HG02623 (cell line): Measurements from ENCODE around the gene KAZALD1.

Source experiments
- ATAC-seq: cut with Tn5 transposase; IDR thresholded peaks from one replicate; pipeline ENCODE4 v1.9.1; 2021; ENCODE audit warnings: moderate library complexity; ENCODE audit not compliant: unreplicated experiment

Gene KAZALD1

DNA sequence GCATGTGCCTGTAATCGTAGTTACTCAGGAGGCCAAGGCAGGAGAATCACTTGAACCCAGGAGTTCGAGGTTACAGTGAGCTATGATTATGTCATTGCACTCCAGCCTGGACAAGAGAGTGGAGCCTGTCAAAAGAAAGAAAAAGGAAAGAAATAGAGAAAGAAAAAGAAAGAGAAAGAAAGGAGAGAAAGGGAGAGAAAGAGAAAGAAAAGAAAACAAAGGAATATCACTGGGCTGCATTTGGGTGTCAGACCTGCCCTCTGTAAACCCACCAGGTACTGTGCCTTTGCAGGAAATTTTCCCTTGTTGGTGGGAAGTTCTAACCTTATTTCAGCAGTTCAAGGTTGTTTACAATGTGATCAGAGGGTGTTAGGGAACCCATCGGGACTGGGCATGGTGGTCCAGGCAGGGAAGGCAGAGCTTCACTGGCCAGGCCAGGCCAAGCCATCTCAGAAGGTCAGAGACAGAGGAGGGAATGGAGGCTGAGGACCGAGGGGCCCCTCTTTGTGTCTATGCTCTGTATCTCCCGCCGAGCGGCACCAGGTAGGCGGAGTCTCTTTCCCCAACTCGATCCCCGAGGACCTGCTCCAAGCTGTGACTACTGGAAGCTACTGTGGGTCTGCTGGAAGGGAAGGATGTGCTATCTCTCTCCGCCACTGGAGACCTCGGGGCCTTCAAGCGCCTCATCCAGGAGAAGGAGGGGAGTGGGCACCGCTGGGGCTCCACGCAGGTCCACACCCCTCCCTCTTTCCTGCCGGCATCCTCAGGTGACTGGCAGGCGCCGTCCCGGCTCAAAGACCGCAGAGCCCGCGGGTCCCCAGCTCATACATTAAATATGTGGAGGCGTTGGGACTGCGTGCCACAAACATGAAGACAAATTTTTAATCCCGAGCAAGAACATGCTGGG, 15.2 kb upstream of the KAZALD1 start:
- no peak for ATAC-seq

DNA sequence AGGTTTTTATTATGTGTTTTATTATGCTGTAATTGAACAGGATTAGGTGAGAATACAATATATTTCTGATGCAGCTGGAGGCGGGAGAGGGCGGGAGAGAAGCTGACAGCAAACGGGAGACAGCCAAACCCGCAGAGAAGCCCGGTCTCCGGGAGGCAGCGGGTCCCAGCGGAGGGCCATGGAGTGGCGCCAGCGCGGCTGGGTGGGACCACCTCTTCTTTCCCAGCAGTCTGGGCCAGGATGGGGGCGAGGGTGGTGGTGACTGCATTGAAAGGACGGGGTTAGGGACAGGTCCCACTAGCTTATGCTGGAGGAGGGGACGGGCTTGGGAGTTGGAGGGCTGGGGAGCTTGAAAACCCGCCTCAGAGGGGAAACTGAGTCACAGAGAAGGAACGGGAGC, 14.5 kb upstream of the KAZALD1 start:
- ATAC-seq: no peak

DNA sequence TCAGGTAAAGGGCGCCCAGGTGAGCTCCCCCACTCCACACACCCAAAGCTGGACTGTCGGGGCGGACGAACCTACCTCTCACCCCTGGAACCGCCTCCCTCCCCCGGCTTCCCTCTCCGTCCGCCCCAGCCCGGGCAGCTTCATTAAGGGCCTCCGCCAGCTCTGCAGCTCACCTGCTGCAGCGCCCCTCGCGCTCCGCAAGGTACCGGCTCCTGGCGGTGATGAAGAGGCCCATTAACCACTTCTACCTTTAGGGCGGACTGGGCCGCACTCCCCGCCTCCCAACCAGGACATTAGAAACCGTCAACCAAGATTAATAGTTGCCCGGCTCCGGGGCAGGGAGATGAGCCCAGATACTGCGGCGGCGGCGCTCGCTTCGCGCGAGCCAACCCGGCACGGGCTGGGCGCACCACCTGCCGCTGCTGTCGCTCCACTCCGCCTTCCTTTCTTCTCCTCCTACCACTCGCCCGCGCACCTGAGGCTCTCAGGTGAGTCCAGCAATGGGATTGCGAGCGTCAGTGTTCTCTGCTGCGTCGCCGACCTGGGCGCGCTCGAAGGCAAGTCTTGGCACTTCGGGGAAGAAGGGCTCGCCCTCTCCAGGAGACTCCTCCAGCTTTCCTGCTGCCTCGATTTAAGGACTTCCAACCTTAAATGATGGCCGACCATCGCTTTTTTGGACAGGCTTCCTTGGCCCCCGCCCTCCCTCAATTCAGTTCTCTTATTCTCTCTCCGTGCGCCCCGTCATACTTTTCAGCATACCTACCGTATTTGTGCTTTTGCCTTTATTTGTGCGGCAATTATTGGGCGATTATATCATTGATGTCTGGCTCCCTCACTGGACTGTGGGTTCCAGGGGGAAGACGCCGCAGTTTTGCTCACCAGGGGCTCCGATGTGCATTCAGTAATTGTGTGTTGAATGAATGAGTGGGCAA, 13.6 kb upstream of the KAZALD1 start:
- no peak for ATAC-seq

DNA sequence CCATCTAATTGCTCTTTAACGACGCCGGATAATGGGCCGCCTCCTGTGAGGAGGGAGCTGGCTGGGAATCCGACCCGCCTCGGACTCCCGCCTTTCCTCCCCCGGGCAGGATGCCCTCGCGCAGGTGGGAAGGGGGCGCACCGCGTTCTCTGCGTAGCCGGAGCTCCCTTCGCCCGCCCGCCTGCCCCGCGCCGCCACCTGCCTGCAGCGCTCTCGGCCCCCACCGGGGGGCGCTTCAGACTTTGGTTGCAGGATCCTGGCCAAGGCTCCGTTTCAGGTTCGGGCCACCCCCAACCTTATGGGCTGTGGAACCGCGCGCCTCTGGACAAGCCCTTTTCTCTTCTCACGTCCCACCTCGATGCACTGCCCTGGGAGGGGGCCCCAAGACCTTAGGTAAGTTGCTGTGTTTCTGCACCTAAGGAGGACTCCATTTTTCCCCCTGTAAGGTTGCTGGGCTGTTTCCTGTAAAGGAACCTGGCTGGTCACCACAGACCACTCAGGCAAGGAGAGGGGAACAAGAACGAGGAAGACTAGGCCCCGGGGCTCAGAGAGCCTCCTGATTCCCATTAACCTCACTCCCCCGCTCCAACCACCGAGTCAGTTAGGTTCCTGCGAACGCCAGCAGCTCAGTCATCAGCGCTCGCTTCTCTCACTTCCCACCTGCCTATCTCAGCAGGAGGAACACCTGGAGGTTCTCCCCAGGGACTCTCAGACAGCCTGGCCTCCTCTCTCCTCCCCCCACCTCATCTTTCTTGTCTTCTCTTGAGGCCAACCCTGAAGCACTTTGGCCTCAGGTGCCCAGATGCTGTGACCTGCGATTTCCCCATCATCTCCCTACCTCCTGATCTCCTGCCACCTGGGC, 11.3 kb upstream of the KAZALD1 start:
- no peak for ATAC-seq

DNA sequence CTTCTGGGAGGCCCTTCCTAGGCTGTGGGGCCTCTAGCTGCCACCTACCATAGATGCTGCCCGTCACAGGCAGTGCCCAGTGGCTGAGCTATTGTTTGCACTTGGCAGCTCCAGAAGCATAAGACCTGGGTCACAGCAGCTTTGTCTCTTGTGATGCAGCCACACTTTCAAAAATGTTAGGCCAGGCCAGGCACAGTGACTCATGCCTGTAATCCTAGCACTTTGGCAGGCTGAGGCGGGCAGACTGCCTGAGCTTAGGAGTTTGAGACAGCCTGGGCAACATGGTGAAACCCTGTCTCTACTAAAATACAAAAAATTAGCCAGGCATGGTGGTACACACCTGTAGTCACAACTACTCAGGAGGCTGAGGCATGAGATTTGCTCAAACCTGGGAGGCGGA, 9.5 kb upstream of the KAZALD1 start:
- no peak for ATAC-seq

DNA sequence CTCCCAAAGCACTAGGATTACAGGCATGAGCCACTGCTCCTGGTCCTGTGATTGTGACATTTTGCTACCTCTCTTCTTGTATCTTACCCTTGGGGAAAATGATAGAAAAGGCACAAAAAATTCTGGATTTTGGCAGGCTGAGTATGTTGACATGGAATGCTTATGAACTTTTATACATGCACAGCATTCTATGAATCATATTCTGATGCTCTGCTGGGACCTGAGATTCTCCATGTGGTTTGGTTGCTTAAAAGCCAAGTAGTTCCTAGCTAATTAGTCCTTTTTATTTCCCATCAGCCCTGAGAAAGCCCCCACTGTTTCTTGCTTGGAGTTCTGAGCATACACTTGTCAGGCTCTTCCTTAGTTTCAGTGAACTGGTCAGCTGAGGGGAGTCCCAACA, 8.3 kb upstream of the KAZALD1 start:
- ATAC-seq: no peak

DNA sequence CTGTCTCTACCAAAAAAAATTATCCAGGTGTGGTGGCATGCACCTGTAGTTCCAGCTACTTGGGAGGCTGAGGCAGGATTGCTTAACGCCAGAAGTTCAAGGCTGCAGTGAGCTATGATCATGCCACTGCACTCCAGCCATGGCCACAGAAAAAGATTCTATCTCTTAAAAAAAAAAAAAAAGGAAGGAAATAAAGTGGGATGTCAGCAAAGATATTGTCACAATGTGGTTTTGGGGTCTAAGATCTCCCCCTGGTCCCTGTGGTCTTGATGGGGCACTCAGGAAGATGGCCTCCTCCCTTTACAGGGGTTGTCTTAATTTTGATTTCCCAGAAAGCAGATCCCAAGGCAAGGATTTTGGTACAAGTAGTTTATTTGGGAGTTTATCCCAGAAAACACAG, 7.4 kb upstream of the KAZALD1 start:
- ATAC-seq: no peak

DNA sequence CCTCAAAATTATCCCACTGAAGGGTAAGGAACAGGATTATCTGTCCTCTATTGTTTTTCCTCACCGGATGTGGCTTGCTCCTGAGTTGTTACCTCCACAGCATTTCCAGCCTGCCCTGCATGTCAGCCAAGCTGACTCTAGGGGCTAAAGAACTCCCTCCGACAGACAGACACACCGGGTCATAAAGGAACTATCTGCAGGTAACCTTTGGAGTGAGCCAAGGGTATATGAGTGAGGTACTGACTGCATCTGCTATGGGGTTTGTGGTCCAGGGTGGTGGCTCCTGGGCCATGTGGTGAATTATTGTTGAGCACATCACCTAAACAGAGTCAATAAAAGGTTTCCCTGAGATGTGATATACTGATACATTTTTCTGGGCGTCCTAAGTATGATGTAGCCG, 6.9 kb upstream of the KAZALD1 start:
- no peak for ATAC-seq

DNA sequence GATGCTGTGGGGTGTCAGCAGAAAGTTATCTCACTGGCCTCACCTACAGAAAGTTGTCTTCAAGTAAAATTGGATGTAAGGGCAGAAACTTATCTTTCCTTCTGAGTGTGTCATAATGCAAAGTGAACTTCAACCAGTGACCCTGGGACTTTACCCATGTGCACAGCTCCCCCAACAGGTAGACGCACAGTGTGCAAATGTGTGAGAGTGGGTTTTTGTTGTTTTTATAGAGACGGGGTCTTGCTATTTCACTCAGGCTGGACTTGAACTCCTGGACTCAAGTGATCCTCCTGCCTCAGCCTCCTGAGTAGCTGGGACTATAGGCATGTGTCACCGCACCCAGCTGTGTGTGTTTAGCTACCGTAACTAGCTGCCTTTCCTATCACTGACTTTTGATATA, 6.4 kb upstream of the KAZALD1 start:
- ATAC-seq: no peak

DNA sequence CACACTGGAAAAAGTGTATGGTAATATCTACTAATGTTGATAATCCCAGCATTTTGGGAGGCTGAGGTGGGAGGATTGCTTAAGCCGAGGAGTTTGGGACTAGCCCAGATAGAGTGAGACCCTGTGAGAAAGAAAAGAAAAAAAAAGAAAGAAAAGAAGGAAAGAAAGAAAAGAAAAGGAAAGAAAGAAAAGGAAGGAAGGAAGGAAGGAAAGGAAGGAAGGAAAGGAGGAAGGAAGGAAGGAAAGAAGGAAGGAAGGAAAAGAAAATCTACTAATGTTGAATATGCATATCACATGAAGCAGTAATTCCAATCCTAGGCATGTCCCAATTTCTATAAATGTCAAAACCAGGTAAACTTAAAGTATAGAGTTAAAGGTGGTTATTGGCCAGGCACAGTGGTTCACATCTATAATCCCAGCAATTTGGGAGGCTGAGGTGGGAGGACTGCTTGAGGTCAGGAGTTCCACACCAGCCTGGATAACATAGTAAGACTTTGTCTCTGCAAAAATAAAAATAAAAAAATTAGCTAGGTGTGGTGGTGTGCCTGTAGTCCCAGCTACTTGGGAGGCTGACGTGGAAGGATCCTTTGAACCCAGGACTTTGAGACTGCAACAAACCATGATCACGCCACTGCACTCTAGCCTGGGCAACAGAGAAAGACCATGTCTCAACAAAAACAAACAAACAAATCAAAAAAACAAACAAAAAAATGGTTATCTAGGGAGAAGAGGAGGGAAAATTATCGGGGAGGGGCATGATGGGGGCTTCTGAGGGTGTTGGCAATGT, 5.2 kb upstream of the KAZALD1 start:
- ATAC-seq: no peak

DNA sequence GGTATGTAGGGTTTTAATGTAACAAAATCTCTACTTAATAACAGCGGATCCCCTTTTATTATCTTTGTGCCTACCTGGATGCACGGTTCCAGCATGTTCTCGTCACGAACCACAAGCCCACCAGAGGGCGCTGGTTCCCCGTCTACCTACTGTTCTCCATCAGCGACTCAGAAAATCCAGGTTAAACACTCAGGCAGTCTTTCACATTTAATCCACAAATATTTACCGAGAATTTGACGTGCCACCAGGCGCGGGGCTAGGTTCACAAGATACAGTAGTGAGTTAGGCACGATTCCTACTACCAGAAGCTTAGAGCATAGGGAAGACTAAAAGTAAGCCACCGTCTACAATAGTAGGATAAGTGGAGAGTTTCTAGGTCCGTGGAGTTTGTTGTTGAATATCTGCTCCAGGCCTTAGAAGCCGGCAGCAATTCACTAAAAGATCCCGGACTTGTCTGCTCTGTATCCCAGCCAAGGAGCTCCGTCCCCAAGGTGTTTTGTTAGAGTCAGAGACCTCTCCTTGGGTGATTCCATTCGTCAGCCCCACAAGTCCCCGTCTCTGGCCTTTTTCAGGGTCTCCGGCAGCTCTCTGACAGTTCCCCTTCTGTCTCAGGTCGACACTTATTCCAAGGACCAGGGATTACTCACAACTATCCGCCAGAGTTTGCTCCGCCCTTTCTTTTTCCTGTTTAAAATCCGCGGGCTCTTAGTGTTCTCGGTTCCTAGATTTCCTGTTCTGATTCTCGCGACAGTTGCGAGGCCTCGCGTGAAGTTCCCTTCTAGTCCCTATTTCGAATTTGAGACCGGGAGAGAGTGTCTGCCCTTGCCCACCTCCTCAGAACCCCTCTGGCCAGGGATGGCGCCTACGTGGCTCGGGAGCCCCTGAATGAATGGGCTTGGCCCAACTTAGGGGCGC, 1.5 kb upstream of the KAZALD1 start:
- peak; percentile 45 for ATAC-seq

DNA sequence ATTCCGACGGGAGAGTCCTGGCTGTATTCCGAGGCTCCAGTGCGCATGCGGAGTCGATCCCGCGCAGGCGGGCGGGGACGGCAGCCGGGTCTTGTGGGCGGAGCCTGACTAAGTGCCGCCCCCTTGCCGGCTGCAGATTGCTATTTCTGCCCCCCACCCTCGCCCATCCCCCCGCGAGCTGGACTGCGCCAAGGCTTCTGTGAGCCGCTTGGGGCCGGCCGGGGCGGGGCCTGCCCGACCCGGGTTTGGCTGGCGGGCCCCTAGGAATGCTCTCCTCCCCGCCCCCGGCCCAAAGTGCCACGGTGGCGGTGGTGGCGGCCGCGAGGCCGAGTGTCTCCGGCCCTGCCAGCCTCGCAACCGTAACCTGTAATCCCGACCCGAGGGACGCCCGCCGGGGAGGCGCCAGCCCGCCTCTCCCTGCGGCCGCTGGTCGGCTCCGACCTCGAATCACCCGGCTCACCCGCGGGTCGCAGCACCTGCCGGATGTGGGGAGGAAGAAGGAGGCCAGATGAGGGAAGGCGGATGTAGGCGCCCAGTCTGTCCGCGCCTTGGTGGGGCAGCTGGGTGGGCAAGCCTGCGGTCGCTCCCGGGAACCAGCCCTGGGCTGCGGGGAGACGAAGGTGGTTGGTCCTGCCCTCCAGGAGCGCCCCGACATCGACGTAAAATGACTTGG, 702 bp upstream of the KAZALD1 start:
- ATAC-seq: peak; percentile 56

DNA sequence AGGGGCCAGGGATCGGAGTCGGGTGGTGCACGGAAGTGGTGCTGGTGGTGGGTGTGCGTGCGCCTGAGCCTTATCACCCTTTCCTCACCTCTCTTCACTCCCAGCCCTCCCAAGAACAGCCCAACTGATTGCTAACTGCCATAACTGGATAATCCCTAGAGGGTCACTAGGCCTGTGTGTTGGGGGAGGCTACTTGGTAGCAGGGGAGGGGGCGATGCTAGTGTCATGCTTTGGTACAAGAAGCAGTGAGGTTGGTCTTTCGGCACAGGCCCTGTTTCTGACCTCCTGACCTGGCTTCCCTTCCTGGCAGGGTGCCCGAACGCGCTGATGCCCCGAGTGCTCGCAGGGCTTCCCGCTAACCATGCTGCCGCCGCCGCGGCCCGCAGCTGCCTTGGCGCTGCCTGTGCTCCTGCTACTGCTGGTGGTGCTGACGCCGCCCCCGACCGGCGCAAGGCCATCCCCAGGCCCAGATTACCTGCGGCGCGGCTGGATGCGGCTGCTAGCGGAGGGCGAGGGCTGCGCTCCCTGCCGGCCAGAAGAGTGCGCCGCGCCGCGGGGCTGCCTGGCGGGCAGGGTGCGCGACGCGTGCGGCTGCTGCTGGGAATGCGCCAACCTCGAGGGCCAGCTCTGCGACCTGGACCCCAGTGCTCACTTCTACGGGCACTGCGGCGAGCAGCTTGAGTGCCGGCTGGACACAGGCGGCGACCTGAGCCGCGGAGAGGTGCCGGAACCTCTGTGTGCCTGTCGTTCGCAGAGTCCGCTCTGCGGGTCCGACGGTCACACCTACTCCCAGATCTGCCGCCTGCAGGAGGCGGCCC, 652 bp downstream of the KAZALD1 start:
- no peak for ATAC-seq

DNA sequence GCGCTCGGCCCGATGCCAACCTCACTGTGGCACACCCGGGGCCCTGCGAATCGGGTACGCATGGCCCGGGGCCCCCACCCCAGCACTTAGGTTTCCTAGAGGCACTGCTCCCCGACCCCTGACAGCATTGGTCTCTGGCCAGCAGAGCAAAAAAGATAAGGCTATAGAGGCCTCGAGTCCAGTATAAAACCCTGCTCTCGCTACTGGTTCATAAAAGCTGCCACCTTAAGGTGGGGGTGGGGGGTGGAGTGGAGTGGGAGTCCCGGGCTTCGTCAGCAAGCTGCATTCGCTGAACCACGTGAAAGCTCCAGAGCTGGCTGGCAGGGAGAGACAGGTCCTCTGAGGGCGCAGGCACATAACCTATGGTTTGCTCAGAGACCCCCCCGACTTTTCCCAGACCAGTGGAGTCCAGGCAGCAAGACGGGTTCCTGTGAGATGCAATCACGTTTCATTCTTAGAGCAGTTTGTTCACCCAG, 1.3 kb downstream of the KAZALD1 start:
- ATAC-seq: no peak

DNA sequence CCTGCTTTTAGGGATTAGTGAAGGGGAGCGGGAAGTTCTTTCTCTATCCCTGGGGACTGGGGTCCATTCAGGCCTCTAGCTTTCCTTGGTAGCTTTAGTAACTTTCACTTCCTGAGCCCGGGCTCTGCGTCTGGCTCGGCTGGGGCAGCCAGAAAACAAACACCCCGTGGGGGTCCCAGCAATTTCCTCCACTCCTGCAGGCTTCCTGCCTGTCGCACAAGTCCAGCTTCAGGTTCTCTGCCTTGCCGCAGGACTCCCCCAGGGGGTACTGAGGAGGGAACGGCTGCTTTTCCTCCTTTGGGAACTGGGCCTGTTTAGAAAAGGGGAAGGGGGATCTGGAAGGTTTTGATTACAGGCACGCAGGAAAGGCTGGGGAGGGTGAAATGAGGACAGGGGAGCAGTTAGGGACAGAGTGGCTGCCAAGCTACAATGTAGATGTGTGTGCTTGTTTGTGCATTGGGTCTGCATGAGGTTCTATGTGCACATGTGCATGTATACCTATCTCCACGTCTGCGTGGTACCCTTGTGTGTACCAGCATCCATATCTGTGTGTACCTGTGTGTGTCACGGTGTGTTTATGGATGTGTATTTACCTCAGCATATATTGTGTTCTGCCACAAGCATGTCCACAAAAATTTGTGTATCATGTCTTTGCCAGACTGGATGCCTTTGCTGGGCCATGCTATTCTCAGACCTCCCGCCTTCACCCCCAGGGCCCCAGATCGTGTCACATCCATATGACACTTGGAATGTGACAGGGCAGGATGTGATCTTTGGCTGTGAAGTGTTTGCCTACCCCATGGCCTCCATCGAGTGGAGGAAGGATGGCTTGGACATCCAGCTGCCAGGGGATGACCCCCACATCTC, 2.0 kb downstream of the KAZALD1 start:
- no peak for ATAC-seq

DNA sequence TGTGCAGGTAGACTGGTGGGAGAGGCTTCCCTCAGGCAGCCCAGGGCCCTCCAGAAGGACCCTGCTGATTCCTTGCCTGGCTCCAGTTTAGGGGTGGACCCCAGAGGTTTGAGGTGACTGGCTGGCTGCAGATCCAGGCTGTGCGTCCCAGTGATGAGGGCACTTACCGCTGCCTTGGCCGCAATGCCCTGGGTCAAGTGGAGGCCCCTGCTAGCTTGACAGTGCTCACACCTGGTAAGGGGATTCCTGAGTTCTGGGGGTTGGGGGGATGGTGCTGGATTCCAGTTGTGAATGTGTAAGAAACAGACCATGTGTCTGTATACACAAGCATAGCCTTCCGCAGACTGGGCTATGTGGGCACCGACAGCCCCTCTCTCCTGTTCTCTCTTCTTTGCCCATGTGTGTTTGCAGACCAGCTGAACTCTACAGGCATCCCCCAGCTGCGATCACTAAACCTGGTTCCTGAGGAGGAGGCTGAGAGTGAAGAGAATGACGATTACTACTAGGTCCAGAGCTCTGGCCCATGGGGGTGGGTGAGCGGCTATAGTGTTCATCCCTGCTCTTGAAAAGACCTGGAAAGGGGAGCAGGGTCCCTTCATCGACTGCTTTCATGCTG, 2.7 kb downstream of the KAZALD1 start:
- no peak for ATAC-seq
